ENCODE measurements around the gene TSPAN4.

TSPAN4 gene

DNA sequence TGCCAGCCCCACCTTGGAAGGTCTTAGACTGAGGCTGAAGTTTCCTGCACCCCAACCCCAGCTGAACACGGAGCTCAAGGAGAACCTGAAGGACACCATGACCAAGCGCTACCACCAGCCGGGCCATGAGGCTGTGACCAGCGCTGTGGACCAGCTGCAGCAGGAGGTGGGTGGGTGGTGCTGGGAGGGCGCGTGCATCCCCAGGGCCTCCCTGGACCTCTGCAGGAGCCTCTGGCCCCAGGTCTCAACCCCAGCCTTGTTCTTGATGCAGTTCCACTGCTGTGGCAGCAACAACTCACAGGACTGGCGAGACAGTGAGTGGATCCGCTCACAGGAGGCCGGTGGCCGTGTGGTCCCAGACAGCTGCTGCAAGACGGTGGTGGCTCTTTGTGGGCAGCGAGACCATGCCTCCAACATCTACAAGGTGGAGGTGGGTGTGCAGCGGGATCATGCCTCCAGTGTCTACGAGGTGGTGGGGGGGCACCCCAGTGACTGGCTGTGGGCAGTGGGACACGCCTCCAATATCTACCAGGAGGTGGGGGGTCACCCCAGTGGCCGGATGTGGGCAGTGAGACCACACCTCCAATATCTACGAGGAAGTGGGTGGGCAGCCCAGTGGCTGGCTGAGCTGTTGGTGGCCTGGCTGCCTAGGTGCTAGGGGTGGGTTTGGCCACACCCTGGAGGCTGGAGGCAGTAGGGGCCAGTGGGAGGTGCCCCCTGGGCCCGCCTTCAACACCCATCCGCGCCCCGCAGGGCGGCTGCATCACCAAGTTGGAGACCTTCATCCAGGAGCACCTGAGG, 5.3 kb upstream of the TSPAN4 start:
- DNase-seq = no peak

DNA sequence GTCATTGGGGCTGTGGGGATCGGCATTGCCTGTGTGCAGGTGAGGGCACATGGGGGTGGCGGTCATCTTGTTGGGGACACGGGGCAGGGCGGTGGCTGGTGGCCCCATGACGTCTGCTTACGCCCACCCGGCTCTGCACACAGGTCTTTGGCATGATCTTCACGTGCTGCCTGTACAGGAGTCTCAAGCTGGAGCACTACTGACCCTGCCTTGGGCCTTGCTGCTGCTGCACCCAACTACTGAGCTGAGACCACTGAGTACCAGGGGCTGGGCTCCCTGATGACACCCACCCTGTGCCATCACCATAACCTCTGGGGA, 4.7 kb upstream of the TSPAN4 start:
- DNase-seq = no peak

DNA sequence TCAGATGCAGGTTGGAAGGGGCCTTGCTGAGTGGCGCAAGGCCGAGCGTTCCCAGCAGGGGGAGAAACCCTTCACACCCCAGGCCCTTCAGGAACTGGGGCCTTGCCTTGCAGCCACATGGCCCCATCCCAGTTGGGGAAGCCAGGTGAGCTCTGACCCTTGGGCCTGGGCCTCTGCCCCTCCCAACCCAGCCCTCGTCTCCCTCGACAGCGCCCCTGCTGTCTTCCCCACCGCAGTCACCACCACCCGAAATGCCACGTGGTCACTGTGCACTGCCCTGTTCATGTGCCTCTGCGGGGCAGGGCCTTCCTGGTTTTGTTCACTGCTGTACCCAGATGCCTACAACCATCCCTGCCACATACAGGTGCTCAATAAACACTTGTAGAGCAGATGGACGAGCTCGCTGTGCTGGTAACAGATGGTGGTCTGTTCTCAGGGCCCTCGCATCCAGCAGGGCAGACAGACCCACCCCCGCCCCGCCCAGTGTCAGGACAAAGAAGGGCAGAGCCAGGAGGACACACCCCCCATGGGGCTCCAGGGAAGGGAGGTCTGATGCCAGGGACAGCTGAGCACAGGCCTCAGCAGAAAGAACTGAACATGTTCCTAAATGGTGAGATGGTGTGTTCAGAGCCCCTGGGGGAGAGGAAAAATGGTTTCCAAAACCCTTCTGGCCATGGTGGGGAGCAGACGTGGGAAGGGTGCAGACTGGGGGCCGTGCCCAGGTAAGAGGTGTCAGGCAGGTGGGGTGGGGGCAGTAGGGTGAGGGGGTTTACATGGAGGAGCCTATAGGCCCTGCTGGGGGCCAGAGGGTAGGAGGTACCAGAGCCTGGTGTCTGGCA, 4.0 kb upstream of the TSPAN4 start:
- DNase-seq = no peak

DNA sequence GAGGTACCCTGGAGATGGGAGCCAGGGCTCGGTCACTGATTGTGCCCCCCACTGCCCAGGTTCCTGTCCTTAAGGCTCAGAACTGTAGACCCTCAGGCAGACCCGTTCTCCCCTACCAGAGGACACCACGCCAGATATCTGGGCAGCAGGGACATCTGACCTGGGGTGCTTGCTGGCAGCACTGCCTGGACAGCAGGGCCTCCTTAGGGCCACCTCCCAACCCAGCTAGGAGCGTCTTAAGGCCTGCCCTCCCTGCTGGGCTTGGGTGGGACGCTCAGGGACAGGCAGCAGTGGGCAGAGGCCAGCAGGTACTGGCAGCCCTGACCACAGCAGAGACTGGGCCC, 3.4 kb upstream of the TSPAN4 start:
- DNase-seq = no peak

DNA sequence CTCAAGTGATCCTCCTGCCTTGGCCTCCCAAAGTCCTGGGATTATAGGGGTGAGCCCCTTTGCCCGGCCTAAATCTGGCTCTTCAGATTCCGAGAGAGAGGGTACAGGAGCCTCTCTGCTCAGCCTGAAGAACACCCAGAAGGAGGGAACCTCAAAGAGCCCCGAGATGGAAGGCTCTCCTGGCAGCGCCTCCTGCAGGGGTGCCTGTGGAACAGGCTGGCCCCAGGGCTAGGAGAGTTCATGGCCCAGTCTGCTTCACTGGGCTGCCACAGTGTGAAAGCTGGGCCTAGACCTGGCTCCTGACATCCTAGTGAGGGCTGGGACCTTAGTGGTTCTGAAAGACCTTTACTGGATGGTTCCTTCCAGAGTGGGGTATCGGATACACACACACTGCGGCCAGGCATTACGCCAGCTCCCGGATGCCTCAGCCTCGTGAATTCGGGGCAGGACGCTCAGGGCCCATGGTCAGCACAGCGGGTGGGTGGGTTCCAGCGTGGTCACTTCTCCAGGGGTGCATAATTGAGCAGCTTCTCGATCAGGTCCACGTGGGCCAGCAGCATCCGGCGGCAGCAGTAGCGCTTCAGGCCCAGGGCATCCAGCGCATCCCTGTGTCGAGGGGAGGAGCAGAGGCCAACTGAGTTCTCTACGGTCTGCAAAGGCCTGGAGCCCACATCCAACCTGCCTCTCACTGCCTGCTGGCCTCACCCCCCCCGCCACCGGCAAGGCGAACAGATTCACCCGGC, 2.6 kb upstream of the TSPAN4 start:
- no peak for DNase-seq

- no peak for DNase-seq
Observed at GRCh38 chr11:841981-842369, 677 bp upstream of the TSPAN4 start.

DNA sequence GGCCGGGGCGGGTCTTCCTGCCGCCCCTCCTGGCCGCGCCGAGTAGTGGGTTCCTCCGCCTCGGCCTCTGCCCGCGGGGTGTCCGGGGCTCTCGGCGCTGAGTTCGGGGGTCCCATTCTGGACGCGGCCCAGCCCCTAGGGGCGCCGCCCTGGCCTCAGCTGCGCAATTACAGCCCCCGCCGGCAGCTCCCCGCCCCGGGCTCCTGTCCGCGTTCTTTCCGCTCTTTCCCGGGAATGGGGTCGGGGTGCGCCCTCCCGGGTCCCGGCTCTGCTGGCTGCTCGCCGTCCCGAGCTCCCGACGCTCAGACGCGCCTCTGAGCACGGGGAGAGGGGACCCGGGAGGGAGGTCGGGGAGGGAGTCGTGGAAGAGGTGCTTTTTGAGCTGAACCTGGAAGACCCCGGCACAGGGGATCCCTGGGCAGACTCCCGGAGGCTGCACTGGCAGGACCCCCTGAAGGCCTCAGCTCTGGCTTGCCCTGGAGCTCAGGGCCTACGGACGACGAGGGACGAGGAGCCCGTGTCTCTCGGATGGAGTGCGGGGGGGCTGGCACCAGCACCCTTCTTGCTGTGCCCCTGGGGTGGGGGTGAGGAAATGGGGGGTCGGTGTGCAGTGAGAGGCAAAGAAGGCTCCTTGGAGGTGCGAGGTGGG, 558 bp downstream of the TSPAN4 start:
- no peak for DNase-seq

DNA sequence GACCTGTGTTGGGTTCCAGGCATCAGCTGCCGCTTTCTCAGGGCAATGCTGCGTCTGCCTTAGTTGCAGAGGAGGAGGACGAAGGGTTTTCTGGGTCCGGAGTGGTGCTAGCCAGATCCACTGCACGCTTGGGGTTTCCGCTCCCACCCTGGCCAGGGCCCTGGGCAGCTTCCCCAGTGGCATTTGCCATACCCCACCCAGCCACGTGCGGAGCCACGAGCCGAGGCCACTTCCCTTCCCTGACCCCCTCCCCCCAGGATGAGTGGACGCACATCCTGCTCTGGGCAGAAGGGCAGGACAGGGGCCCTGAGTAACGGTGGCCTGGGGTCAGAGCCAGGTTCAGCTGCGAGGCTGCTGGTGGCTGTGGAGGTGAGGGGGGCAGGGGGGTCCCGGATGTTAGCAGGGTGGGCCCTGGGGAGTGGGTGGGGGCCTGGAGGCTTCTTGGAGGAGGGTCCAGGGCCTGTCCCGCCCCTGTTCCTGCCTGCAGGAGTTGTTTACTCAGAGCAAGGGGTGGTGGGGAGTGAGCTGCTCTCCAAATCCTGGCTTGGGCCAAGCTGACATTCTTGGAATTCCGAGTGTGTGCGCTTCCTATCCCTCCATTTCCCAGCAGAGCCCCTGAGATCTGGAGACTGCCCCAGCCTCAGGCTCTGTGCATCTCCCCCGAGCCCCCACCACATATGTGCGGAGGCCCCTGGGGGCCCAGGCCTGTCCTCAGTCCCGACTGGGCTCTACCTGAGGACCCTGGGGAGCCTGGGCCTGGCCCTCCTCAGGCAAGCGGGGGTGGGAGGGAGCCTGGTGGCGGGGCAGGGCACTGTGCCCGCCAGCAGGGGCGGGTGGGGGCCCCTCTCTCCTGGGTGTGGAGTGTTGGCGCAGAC, 1.4 kb downstream of the TSPAN4 start:
- DNase-seq = no peak

- DNase-seq = no peak
Observed at GRCh38 chr11:844693-845644, 2.3 kb downstream of the TSPAN4 start.

- no peak for DNase-seq
Observed at GRCh38 chr11:845872-846495, 3.3 kb downstream of the TSPAN4 start.

GRCh38 chr11:846496-847098, 3.9 kb downstream of the TSPAN4 start:
- DNase-seq = no peak

- DNase-seq = no peak
Observed at GRCh38 chr11:847876-848275, 5.2 kb downstream of the TSPAN4 start.

GRCh38 chr11:848380-848931, 5.8 kb downstream of the TSPAN4 start:
- DNase-seq = peak; percentile 52

- DNase-seq = peak; percentile 53
Observed at GRCh38 chr11:849104-849824, 6.6 kb downstream of the TSPAN4 start.

- no peak for DNase-seq
Observed at GRCh38 chr11:849951-850774, 7.5 kb downstream of the TSPAN4 start.

DNA sequence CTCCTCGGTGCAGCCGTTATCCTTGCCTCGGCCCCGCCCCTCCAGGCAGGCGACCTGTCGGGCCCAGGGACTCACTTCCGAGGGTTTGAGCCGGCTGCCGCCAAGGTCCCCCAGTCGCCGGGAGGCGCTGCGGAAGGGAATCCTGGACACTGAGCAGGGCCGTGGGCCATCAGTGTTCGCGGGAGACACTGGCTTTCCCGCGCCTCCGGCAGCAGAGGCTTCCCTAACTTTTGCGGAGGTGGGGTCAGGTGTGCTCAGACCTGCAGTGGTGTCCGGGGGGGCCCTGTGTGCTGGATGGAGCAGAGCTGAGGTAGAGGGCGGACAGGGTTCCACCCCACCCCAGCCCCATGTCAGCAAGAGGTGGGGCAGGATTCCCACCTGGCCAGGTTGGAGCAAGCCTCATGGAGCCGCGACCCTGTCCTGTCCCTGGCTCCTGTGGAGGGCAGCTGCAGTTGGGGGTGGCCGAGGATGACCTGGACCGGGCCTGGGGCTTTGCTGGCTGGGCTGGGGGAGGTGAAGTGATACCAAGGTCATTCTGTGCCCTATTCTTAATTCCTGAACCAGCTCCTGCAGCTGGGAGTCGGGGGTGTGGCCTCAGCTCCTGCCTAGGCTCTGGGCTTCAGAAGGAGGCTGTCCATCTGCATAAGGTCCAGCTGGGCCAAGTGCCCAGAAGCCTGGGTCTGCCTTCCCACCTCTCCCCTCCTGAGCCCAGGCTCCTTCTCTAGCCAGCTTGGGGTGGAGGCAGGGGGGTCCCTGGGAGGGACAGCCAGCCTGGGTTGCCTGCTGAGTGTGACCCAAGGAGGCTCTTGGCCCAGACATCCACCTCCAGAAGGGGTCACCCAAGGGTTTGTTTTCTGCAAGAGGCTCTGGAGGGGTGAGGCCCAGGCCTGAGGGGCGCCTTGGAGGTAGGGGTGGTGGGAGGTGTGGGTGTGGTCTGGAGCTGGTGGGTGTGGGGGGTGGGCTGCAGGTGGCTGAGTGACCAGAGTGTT, 8.4 kb downstream of the TSPAN4 start:
- no peak for DNase-seq

DNA sequence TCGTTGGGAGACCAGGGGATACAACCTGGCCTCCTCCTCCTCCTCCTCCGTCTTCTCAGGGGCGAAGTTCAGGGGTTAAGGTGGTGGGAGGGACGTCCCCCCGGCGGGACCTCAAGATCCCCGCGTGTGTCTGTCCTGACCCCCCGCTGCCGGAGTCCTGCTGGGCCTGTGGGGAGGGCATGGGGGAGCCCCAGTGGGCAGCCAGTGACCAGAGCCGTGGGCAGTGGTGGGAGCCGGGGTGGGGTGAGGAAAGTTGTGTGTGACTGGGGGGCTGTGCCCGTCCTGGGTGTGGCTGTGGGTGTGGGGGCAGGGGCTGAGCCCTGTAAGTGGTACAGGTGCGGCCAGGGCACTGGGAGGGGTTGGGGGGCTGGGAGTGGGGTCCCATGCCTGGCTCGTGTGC, 10.1 kb downstream of the TSPAN4 start:
- no peak for DNase-seq

Data from COR-L47 (cell line).